Chondrocyte (in vitro differentiated cells): ENCODE results near the gene BPGM. TPM values are rescaled to one million over a fixed set of nuclear protein-coding genes. Genes with fewer than 3 reads are reported as not detected.
A peak's percentile ranks its signal among the peaks of the same experiment; 100 is the strongest.

Experiments
- DNase-seq: peaks from one replicate; pipeline ENCODE4 v3.0.0; 2021; ENCODE audit warnings: mixed read lengths, low spot score
- H3K27ac Mint-ChIP-seq: one replicate; pipeline ENCODE4 v1.8.0; 2021; ENCODE audit warnings: mild to moderate bottlenecking, moderate library complexity, mixed read lengths; ENCODE audit not compliant: unreplicated experiment
- H3K27me3 Mint-ChIP-seq: 2 replicates; pipeline ENCODE4 v1.8.0; 2021; ENCODE audit warnings: low read depth, mixed read lengths
- H3K36me3 Mint-ChIP-seq: 2 replicates; pipeline ENCODE4 v1.8.0; 2021; ENCODE audit warnings: low read depth, mixed read lengths
- H3K4me1 Mint-ChIP-seq: 2 replicates; pipeline ENCODE4 v1.8.0; 2021; ENCODE audit warnings: low read depth, mild to moderate bottlenecking, mixed read lengths
- H3K4me3 Mint-ChIP-seq: one replicate; pipeline ENCODE4 v1.8.0; 2021; ENCODE audit warnings: mild to moderate bottlenecking, moderate library complexity, mixed read lengths; ENCODE audit not compliant: unreplicated experiment
- H3K9me3 Mint-ChIP-seq: 2 replicates; pipeline ENCODE4 v1.8.0; 2021; ENCODE audit warnings: low read depth, mixed read lengths
- total RNA-seq: library from RNA; stranded (reverse); gene quantifications from 3 replicates; pipeline ENCODE4 v1.2.1, GENCODE V29; 2021
- TF ChIP-seq, protein P1 (sequence below): fragments of 200-600 bp; sonication (generic); IDR thresholded peaks from 2 replicates; pipeline ENCODE4 v1.5.0; 2021; ENCODE audit warnings: antibody characterized with exemption, mild to moderate bottlenecking, moderate library complexity

Gene BPGM
- total RNA-seq, 1 donor from 2014 or later, result 29.6 TPM

DNA sequence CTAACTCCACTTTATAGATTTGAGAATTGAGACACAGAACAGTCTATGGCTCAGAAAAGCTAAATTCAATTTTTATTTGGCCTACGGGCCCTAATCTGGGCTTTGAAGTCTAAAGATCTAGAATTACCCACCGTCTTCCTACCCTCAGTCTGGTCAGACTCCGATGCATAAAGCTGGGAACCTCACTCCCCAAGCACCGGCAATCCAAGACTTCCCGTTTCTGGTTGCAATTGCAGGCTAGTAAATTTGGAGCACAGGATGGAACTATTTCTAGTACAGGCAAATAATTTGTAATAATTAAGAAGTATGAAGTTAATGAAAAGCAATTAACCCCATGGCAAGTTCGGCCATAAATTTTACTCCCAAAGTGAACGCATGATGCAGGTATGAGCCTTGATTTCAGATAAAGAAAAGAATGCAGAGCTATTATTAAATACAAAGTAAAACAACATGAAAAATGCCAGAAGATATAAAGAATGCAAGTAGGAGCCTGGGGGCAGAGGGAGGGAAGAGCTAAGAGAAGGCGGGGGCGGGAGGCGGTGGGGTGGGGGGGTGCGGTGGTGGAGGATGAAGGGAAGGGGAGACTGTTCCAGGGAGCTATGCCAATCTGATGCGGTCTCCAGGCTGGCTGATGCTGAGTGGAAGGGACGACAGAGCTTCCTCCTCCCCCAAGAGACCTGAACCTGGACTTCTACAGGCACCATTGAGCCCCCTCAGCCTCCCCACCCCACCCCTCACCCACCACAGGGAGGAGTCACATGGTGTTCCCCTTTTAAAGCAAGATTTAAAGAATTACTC, 45.1 kb downstream of the BPGM start:
- Mint-ChIP-seq H3K4me1 (peaks cover 87% of the 10 kb centered on the region), H3K27ac (peak overlapping the region; percentile 95), H3K36me3 (no peaks in the 10 kb centered on the region), H3K27me3 (no peaks in the 10 kb centered on the region), H3K4me3 (peak overlapping the region; percentile 55), H3K9me3 (no peaks in the 10 kb centered on the region)
- no peak for DNase-seq
- TF ChIP-seq, protein P1, sequence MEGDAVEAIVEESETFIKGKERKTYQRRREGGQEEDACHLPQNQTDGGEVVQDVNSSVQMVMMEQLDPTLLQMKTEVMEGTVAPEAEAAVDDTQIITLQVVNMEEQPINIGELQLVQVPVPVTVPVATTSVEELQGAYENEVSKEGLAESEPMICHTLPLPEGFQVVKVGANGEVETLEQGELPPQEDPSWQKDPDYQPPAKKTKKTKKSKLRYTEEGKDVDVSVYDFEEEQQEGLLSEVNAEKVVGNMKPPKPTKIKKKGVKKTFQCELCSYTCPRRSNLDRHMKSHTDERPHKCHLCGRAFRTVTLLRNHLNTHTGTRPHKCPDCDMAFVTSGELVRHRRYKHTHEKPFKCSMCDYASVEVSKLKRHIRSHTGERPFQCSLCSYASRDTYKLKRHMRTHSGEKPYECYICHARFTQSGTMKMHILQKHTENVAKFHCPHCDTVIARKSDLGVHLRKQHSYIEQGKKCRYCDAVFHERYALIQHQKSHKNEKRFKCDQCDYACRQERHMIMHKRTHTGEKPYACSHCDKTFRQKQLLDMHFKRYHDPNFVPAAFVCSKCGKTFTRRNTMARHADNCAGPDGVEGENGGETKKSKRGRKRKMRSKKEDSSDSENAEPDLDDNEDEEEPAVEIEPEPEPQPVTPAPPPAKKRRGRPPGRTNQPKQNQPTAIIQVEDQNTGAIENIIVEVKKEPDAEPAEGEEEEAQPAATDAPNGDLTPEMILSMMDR, result no peak

DNA sequence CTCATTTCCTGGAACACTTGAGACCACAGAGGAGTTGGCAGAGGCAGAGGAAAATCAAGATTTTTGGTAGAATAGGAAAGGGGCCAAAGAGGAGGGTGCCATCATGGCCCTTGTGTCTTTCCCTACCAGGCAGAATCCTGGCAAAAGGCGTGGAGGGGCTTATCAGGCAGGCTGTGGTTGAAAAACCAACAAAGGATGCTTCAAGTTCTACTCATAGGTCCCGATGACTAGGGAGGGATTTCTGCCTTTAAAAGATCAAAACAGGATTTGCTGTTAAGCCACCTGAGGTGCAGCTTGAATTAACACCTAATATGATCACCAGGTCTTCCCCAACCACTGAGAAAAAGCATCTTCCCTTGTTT, 45.7 kb downstream of the BPGM start:
- H3K27ac Mint-ChIP-seq, result peak overlapping the region; percentile 95
- H3K27me3 Mint-ChIP-seq, result no peaks in the 10 kb centered on the region
- no peaks in the 10 kb centered on the region for H3K36me3 Mint-ChIP-seq
- no peak for DNase-seq
- peaks cover 81% of the 10 kb centered on the region for H3K4me1 Mint-ChIP-seq
- no peaks in the 10 kb centered on the region for H3K9me3 Mint-ChIP-seq
- TF ChIP-seq, protein P1, result no peak
- H3K4me3 Mint-ChIP-seq, result peak overlapping the region; percentile 16

DNA sequence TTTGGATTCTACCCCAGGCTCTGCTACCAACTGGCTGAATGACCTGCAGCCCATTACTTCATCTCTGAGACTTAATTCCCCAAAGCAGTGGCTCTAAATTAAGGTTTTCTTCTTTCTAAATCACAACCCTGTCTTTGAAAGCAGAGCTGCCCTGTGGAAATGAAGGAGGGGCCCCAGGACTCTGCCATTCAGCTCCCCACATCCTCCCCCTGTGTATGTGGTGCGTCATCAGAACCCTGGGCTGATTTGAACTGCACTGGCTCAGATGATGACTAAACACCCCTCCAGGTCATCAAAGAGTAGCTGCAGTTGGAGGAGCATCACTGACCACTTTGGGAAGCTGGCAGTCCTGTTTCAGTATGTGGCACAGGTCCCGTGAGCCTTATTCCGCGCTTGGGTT, 46.6 kb downstream of the BPGM start:
- no peaks in the 10 kb centered on the region for H3K27me3 Mint-ChIP-seq
- no peak overlapping the region for H3K4me3 Mint-ChIP-seq
- peak overlapping the region; percentile 95 for H3K27ac Mint-ChIP-seq
- H3K36me3 Mint-ChIP-seq, result no peaks in the 10 kb centered on the region
- TF ChIP-seq, protein P1, result no peak
- no peaks in the 10 kb centered on the region for H3K9me3 Mint-ChIP-seq
- DNase-seq, result no peak
- H3K4me1 Mint-ChIP-seq, result peaks cover 78% of the 10 kb centered on the region

DNA sequence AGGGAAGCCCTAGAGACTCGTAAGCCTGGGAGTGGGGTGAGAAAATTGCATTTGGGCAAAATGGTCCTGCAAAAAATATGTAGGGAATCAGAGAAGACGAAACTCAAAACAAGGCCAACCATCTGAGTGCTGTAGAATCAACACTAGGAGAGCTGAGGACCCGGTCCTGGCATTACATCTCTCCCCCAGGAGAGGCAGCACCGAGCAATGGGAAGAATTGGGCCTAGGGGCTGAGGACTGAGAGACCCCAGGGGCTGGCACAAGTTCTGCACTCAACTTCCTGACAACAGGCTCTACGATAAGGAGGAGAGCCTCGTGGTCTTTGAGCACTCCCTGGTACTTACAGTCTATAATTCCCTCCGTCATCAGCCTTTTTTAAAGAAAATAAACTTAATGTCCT, 47.6 kb downstream of the BPGM start:
- H3K4me1 Mint-ChIP-seq, result peaks cover 82% of the 10 kb centered on the region
- no peaks in the 10 kb centered on the region for H3K36me3 Mint-ChIP-seq
- DNase-seq, result no peak
- TF ChIP-seq, protein P1, result peak; percentile 74
- H3K27me3 Mint-ChIP-seq, result no peaks in the 10 kb centered on the region
- no peak overlapping the region for H3K4me3 Mint-ChIP-seq
- H3K9me3 Mint-ChIP-seq, result no peaks in the 10 kb centered on the region
- H3K27ac Mint-ChIP-seq, result peak overlapping the region; percentile 95

DNA sequence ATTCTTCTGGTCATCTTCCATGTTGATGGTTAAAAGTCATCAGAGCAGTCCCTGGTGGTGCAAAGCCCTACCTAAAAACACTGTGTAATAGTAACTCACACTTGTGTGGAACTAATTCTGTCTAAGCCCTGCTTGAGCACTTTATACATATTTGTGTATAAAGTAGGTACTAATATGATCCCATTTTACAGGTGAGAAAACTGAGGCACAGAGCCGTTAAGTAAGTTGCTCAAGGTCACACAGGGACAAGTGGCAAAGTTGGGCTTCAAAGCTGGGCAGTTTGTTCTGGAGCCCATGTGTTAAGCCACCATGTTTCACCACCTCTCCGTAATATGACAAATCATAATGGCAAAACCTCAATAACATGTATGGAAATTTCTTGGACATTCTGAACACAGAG, 48.1 kb downstream of the BPGM start:
- TF ChIP-seq, protein P1, result no peak
- DNase-seq, result no peak
- Mint-ChIP-seq H3K36me3 (no peaks in the 10 kb centered on the region), H3K4me3 (no peak overlapping the region), H3K27ac (peak overlapping the region; percentile 95), H3K4me1 (peaks cover 81% of the 10 kb centered on the region), H3K27me3 (no peaks in the 10 kb centered on the region), H3K9me3 (no peaks in the 10 kb centered on the region)
